H1 (cell line): Measurements from ENCODE around the gene FOXP4. TPM values are rescaled to one million over a fixed set of nuclear protein-coding genes. Genes with fewer than 3 reads are reported as not detected.

Experiments used
- BRCA1 ChIP-seq: IDR thresholded peaks from 2 replicates; pipeline ENCODE4 v1.6.1; 2012; ENCODE audit warnings: low read depth, low read length, improper control_type of control experiment
- CHD7 ChIP-seq: fragments of 300-600 bp; sonication (generic); IDR thresholded peaks from 2 replicates; pipeline ENCODE4 v1.7.1; 2012; ENCODE audit warnings: low read length, moderate library complexity, mild to moderate bottlenecking, inconsistent platforms; ENCODE audit not compliant: insufficient replicate concordance
- RNF2 ChIP-seq: fragments of 200-900, 300-1000 bp; sonication (generic); IDR thresholded peaks from 2 replicates; pipeline ENCODE4 v1.7.1; 2016; ENCODE audit warnings: borderline replicate concordance, low read depth, mild to moderate bottlenecking, antibody characterized with exemption, low read length; ENCODE audit not compliant: poor library complexity, severe bottlenecking; ENCODE audit errors: missing control alignments
- polyA plus RNA-seq, 7 experiments: library from polyadenylated mRNA; depleted of rRNA in 3 of 7; stranded (reverse) in 5 of 7; unstranded in 2 of 7; fragments of >200 nt in 5 of 7; fragments of 200-250 nt in 2 of 7; gene quantifications; 1 replicate in 5 of 7; 2 replicates in 1 of 7; 4 replicates in 1 of 7; pipeline versions ENCODE4 v1.2.1 to v1.2.3, GENCODE V29; 2011 to 2013; ENCODE audit warnings: missing spikeins in 2 of 7, mixed read lengths in 2 of 7
- total RNA-seq: library from RNA; stranded (reverse); fragmentation: NEBNext Ultra II Directional; extraction: Animal tissue kit (Norgen Biotek cat#: 25700); gene quantifications from 2 replicates; pipeline ENCODE4 v1.2.1, GENCODE V29; 2021

Gene FOXP4
- total and polyA plus RNA-seq, 2 of the 8 experiments (the other 6 are each of a cell fraction or from before 2014, with no cell fraction given), result 4.8 to 13.3 TPM

GRCh38 chr6:41602864-41603608 is 56.9 kb downstream of the FOXP4 start (continued):
- TF ChIP-seq RNF2, result no peak
- TF ChIP-seq BRCA1, result no peak
- TF ChIP-seq CHD7, result no peak
